Measurements from ENCODE around the gene MAP3K20. TPM values are rescaled to one million over a fixed set of nuclear protein-coding genes. Genes with fewer than 3 reads are reported as not detected.
"Not testable (repeated sequence)": the region's sequence is repeated elsewhere in the genome, so short reads cannot be mapped to it uniquely, and the experiment has no call there.

Gene MAP3K20
- total RNA-seq, 4 donors from 2014 or later: 24.7 to 40.2 (median 33.8) TPM

- H3K27me3 ChIP-seq: no peaks in the 10 kb centered on the region
- in situ Hi-C loops (cut with MboI; ENCODE audit: low pct_ligation_motif_present in 1 of 4, low pct_unique_long_range_greater_than_20kb in 1 of 4, low sequenced_read_pairs in 3 of 4): no loop called here
- 33% methylated on average over 4 of the region's 4 CpGs; no CpG with 5 or more reads in 1 of the 2 donors for WGBS, 2 donors (ENCODE audit: low coverage in 1 of 2)
- no peak overlapping the region for H3K4me3 ChIP-seq
- intact Hi-C loops (cut with DNase I; ENCODE audit: low total_unique reads): no loop called here
- no peaks in the 10 kb centered on the region for H3K9me3 ChIP-seq
- no peak for DNase-seq
- TF ChIP-seq POLR2A (IDR thresholded peaks at IDR 0.05) (no peak), CTCF (IDR thresholded peaks at IDR 0.05) (no peak), EP300 (IDR thresholded peaks at IDR 0.05; ENCODE audit: low read depth) (no peak), POLR2AphosphoS5 (IDR thresholded peaks at IDR 0.05) (no peak)
- no peak overlapping the region for H3K27ac ChIP-seq
- peaks cover 0 to 10% (median 1%) of the 10 kb centered on the region in 4 donors for H3K4me1 ChIP-seq
- no peaks in the 10 kb centered on the region for H3K36me3 ChIP-seq
Measured at GRCh38 chr2:173307293-173307692, 231.6 kb downstream of the MAP3K20 start.

GRCh38 chr2:173309370-173309769, 233.7 kb downstream of the MAP3K20 start:
- WGBS, 2 donors (ENCODE audit: low coverage in 1 of 2): 80% methylated on average over 5 of the region's 5 CpGs; no CpG with 5 or more reads in 1 of the 2 donors
- DNase-seq; H3K27me3 ChIP-seq; H3K4me3 ChIP-seq; H3K36me3 ChIP-seq; in situ Hi-C loops (cut with MboI; ENCODE audit: low pct_ligation_motif_present in 1 of 4, low pct_unique_long_range_greater_than_20kb in 1 of 4, low sequenced_read_pairs in 3 of 4); H3K9me3 ChIP-seq; intact Hi-C loops (cut with DNase I; ENCODE audit: low total_unique reads); H3K27ac ChIP-seq: not testable (repeated sequence)
- peaks cover 0 to 16% (median 1%) of the 10 kb centered on the region in 4 donors for H3K4me1 ChIP-seq

GRCh38 chr2:173311844-173312606, 236.4 kb downstream of the MAP3K20 start:
- no peak for DNase-seq
- Histone ChIP-seq H3K9me3 (no peaks in the 10 kb centered on the region), H3K4me3 (no peak overlapping the region), H3K27me3 (no peaks in the 10 kb centered on the region), H3K27ac (peak overlapping the region; percentile 21 to 66 (median 41)), H3K4me1 (peaks cover 0 to 16% (median 1%) of the 10 kb centered on the region in 4 donors), H3K36me3 (no peaks in the 10 kb centered on the region)
- TF ChIP-seq CTCF (IDR thresholded peaks at IDR 0.05) (peak in 1 of 5 experiments; percentile 22), POLR2A (IDR thresholded peaks at IDR 0.05) (no peak)
- intact Hi-C loops (cut with DNase I; ENCODE audit: low total_unique reads): no loop called here
- 41 to 62% methylated on average over 7 to 9 of the region's 9 CpGs for WGBS, 2 donors (ENCODE audit: low coverage in 1 of 2)
- in situ Hi-C loops (cut with MboI; ENCODE audit: low pct_ligation_motif_present in 1 of 4, low pct_unique_long_range_greater_than_20kb in 1 of 4, low sequenced_read_pairs in 3 of 4): no loop called here

All from transverse colon (tissue), 4 donors.